ENCODE data around the gene TAS2R9.
"Not testable (repeated sequence)": the region's sequence is repeated elsewhere in the genome, so short reads cannot be mapped to it uniquely, and the experiment has no call there.

The TAS2R9 gene

GRCh38 chr12:10807186-10807585 lies 2.8 kb downstream of the TAS2R9 start, which contains the start of gene TAS2R8:
Gene TAS2R8, minus strand, starts transcription at chr12:10807286. Its CDS starts 306 bp downstream, at chr12:10806980.
- CTCF ChIA-PET = no interaction called here
- TF ChIP-seq CTCF (IDR thresholded peaks at IDR 0.05; ENCODE audit: control extremely low read depth, extremely low read depth, low read depth, missing control alignments) = no peak
- no peak for DNase-seq (ENCODE audit: extremely low spot score)
- POLR2A ChIA-PET = no interaction called here

GRCh38 chr12:10802587-10802986 lies 7.4 kb downstream of the TAS2R9 start, which contains the start of gene TAS2R7:
Gene TAS2R7, minus strand, starts transcription at chr12:10802627. Its CDS starts 57 bp downstream, at chr12:10802570.
- no peak for DNase-seq (ENCODE audit: extremely low spot score)
- no peak for TF ChIP-seq CTCF (IDR thresholded peaks at IDR 0.05; ENCODE audit: control extremely low read depth, extremely low read depth, low read depth, missing control alignments)
- CTCF ChIA-PET = no interaction called here
- POLR2A ChIA-PET = no interaction called here

GRCh38 chr12:10801741-10802140 lies 8.2 kb downstream of the TAS2R9 start:
- ChIA-PET POLR2A (no interaction called here), CTCF (no interaction called here)
- no peak for DNase-seq (ENCODE audit: extremely low spot score)
- no peak for TF ChIP-seq CTCF (IDR thresholded peaks at IDR 0.05; ENCODE audit: control extremely low read depth, extremely low read depth, low read depth, missing control alignments)

GRCh38 chr12:10794222-10794621 lies 15.7 kb downstream of the TAS2R9 start:
- CTCF ChIA-PET = no interaction called here
- POLR2A ChIA-PET = no interaction called here
- DNase-seq (ENCODE audit: extremely low spot score) = no peak
- no peak for TF ChIP-seq CTCF (IDR thresholded peaks at IDR 0.05; ENCODE audit: control extremely low read depth, extremely low read depth, low read depth, missing control alignments)

- CTCF ChIA-PET = interaction anchor here (1.2 kb wide), 1 partner anchor 13 kb away, joined by 3 read pairs; no protein-coding TSS in a partner anchor
- POLR2A ChIA-PET; DNase-seq (ENCODE audit: extremely low spot score): not testable (repeated sequence)
Observed at GRCh38 chr12:10791769-10792168, 18.2 kb downstream of the TAS2R9 start.

GRCh38 chr12:10783252-10783651 lies 26.7 kb downstream of the TAS2R9 start:
- no peak for DNase-seq (ENCODE audit: extremely low spot score)
- TF ChIP-seq CTCF (IDR thresholded peaks at IDR 0.05; ENCODE audit: control extremely low read depth, extremely low read depth, low read depth, missing control alignments) = no peak
- ChIA-PET CTCF (no interaction called here), POLR2A (no interaction called here)

- DNase-seq (ENCODE audit: extremely low spot score) = no peak
- ChIA-PET CTCF (interaction anchor here (0.7 to 3.3 kb wide), 3 partner anchors 8 to 421 kb away, joined by 4 to 13 read pairs (median 11); no protein-coding TSS in a partner anchor), POLR2A (no interaction called here)
- no peak for TF ChIP-seq CTCF (IDR thresholded peaks at IDR 0.05; ENCODE audit: control extremely low read depth, extremely low read depth, low read depth, missing control alignments)
Observed at GRCh38 chr12:10779103-10779502, 30.9 kb downstream of the TAS2R9 start.

All from GM10248 (cell line).